Measurements from ENCODE around the gene PKM.

The PKM gene

GRCh38 chr15:72199721-72200212 lies 31.2 kb downstream of the PKM start:
- Histone ChIP-seq H3K27me3 (ENCODE audit: insufficient read depth, insufficient read length) (peaks cover 18% of the 10 kb centered on the region), H3K4me1 (ENCODE audit: insufficient read depth, insufficient read length) (peaks cover 15% of the 10 kb centered on the region), H3K9me3 (ENCODE audit: insufficient read depth, low read length) (no peaks in the 10 kb centered on the region), H3K36me3 (ENCODE audit: insufficient read depth, insufficient read length, low read length) (peaks cover 66% of the 10 kb centered on the region), H3K9ac (ENCODE audit: insufficient read length, low read depth) (no peak overlapping the region), H3K4me3 (ENCODE audit: insufficient read length, low read depth) (no peak overlapping the region)
- TF ChIP-seq ZNF274 (IDR thresholded peaks at IDR 0.05; ENCODE audit: low read depth, low read length) (no peak), SUZ12 (IDR thresholded peaks at IDR 0.05; ENCODE audit: extremely low read depth, insufficient read depth, insufficient read length) (no peak), YY1 (IDR thresholded peaks at IDR 0.05; ENCODE audit: insufficient read depth, insufficient read length) (no peak)
- DNase-seq (ENCODE audit: low read depth, low spot score), result peak; percentile 66

GRCh38 chr15:72199205-72199515 lies 31.8 kb downstream of the PKM start:
- H3K4me1 ChIP-seq (ENCODE audit: insufficient read depth, insufficient read length), result peaks cover 15% of the 10 kb centered on the region
- peaks cover 18% of the 10 kb centered on the region for H3K27me3 ChIP-seq (ENCODE audit: insufficient read depth, insufficient read length)
- no peak for TF ChIP-seq ZNF274 (IDR thresholded peaks at IDR 0.05; ENCODE audit: low read depth, low read length)
- no peak for TF ChIP-seq SUZ12 (IDR thresholded peaks at IDR 0.05; ENCODE audit: extremely low read depth, insufficient read depth, insufficient read length)
- TF ChIP-seq YY1 (IDR thresholded peaks at IDR 0.05; ENCODE audit: insufficient read depth, insufficient read length), result no peak
- H3K4me3 ChIP-seq (ENCODE audit: insufficient read length, low read depth), result no peak overlapping the region
- no peak overlapping the region for H3K9ac ChIP-seq (ENCODE audit: insufficient read length, low read depth)
- H3K9me3 ChIP-seq (ENCODE audit: insufficient read depth, low read length), result no peaks in the 10 kb centered on the region
- DNase-seq (ENCODE audit: low read depth, low spot score), result no peak
- peaks cover 60% of the 10 kb centered on the region for H3K36me3 ChIP-seq (ENCODE audit: insufficient read depth, insufficient read length, low read length)

GRCh38 chr15:72198356-72199204 lies 32.4 kb downstream of the PKM start:
- Histone ChIP-seq H3K9ac (ENCODE audit: insufficient read length, low read depth) (peak overlapping the region; percentile 33), H3K4me3 (ENCODE audit: insufficient read length, low read depth) (no peak overlapping the region), H3K36me3 (ENCODE audit: insufficient read depth, insufficient read length, low read length) (peaks cover 54% of the 10 kb centered on the region)

GRCh38 chr15:72197460-72198355 lies 33.3 kb downstream of the PKM start, which contains the start of gene GRAMD2A:
TSS of gene GRAMD2A (minus strand) at chr15:72197787.
- H3K36me3 ChIP-seq (ENCODE audit: insufficient read depth, insufficient read length, low read length), result peaks cover 45% of the 10 kb centered on the region
- H3K9me3 ChIP-seq (ENCODE audit: insufficient read depth, low read length), result no peaks in the 10 kb centered on the region
- no peak for DNase-seq (ENCODE audit: low read depth, low spot score)
- H3K9ac ChIP-seq (ENCODE audit: insufficient read length, low read depth), result peak within 1 kb of the TSS; percentile 82
- peaks cover 18% of the 10 kb centered on the region for H3K27me3 ChIP-seq (ENCODE audit: insufficient read depth, insufficient read length)
- TF ChIP-seq SUZ12 (IDR thresholded peaks at IDR 0.05; ENCODE audit: extremely low read depth, insufficient read depth, insufficient read length) (no peak), YY1 (IDR thresholded peaks at IDR 0.05; ENCODE audit: insufficient read depth, insufficient read length) (no peak)
- H3K4me1 ChIP-seq (ENCODE audit: insufficient read depth, insufficient read length), result peaks cover 12% of the 10 kb centered on the region
- peak within 1 kb of the TSS; percentile 58 for H3K4me3 ChIP-seq (ENCODE audit: insufficient read length, low read depth)

More at GRCh38 chr15:72198356-72199204, 32.4 kb downstream of the PKM start:
- no peak for DNase-seq (ENCODE audit: low read depth, low spot score)
- Histone ChIP-seq H3K4me1 (ENCODE audit: insufficient read depth, insufficient read length) (peaks cover 15% of the 10 kb centered on the region), H3K27me3 (ENCODE audit: insufficient read depth, insufficient read length) (peaks cover 18% of the 10 kb centered on the region), H3K9me3 (ENCODE audit: insufficient read depth, low read length) (no peaks in the 10 kb centered on the region)
- TF ChIP-seq YY1 (IDR thresholded peaks at IDR 0.05; ENCODE audit: insufficient read depth, insufficient read length) (no peak), ZNF274 (IDR thresholded peaks at IDR 0.05; ENCODE audit: low read depth, low read length) (no peak), SUZ12 (IDR thresholded peaks at IDR 0.05; ENCODE audit: extremely low read depth, insufficient read depth, insufficient read length) (no peak)

GRCh38 chr15:72197041-72197459 lies 33.9 kb downstream of the PKM start:
- H3K36me3 ChIP-seq (ENCODE audit: insufficient read depth, insufficient read length, low read length), result peaks cover 39% of the 10 kb centered on the region
- H3K9me3 ChIP-seq (ENCODE audit: insufficient read depth, low read length), result no peaks in the 10 kb centered on the region
- peaks cover 18% of the 10 kb centered on the region for H3K27me3 ChIP-seq (ENCODE audit: insufficient read depth, insufficient read length)
- H3K4me3 ChIP-seq (ENCODE audit: insufficient read length, low read depth), result peak overlapping the region; percentile 58
- peaks cover 9% of the 10 kb centered on the region for H3K4me1 ChIP-seq (ENCODE audit: insufficient read depth, insufficient read length)
- DNase-seq (ENCODE audit: low read depth, low spot score), result no peak
- TF ChIP-seq SUZ12 (IDR thresholded peaks at IDR 0.05; ENCODE audit: extremely low read depth, insufficient read depth, insufficient read length) (no peak), YY1 (IDR thresholded peaks at IDR 0.05; ENCODE audit: insufficient read depth, insufficient read length) (no peak), ZNF274 (IDR thresholded peaks at IDR 0.05; ENCODE audit: low read depth, low read length) (no peak)
- H3K9ac ChIP-seq (ENCODE audit: insufficient read length, low read depth), result peak overlapping the region; percentile 82

GRCh38 chr15:72196409-72197040 lies 34.5 kb downstream of the PKM start:
- TF ChIP-seq SUZ12 (IDR thresholded peaks at IDR 0.05; ENCODE audit: extremely low read depth, insufficient read depth, insufficient read length) (no peak), YY1 (IDR thresholded peaks at IDR 0.05; ENCODE audit: insufficient read depth, insufficient read length) (no peak), ZNF274 (IDR thresholded peaks at IDR 0.05; ENCODE audit: low read depth, low read length) (no peak)
- no peak for DNase-seq (ENCODE audit: low read depth, low spot score)
- peak overlapping the region; percentile 82 for H3K9ac ChIP-seq (ENCODE audit: insufficient read length, low read depth)
- H3K4me3 ChIP-seq (ENCODE audit: insufficient read length, low read depth), result peak overlapping the region; percentile 58
- H3K36me3 ChIP-seq (ENCODE audit: insufficient read depth, insufficient read length, low read length), result peaks cover 34% of the 10 kb centered on the region
- no peaks in the 10 kb centered on the region for H3K9me3 ChIP-seq (ENCODE audit: insufficient read depth, low read length)
- peaks cover 18% of the 10 kb centered on the region for H3K27me3 ChIP-seq (ENCODE audit: insufficient read depth, insufficient read length)
- peaks cover 9% of the 10 kb centered on the region for H3K4me1 ChIP-seq (ENCODE audit: insufficient read depth, insufficient read length)

Measured in NT2/D1 (cell line).